B cell (primary cell): ENCODE results near the gene PTPRN2.

Experiments
- EZH2 ChIP-seq: IDR thresholded peaks from 2 replicates; pipeline ENCODE4 v1.6.1; 2012; ENCODE audit warnings: borderline replicate concordance, low read depth, mild to moderate bottlenecking, moderate library complexity, low read length; ENCODE audit not compliant: insufficient read depth, poor library complexity, severe bottlenecking
- TF ChIP-seq, protein P1 (sequence below): fragments of 200-600 bp; IDR thresholded peaks from one replicate; pipeline ENCODE4 v1.8.0; 2022; ENCODE audit warnings: antibody characterized with exemption, mild to moderate bottlenecking

DNA sequence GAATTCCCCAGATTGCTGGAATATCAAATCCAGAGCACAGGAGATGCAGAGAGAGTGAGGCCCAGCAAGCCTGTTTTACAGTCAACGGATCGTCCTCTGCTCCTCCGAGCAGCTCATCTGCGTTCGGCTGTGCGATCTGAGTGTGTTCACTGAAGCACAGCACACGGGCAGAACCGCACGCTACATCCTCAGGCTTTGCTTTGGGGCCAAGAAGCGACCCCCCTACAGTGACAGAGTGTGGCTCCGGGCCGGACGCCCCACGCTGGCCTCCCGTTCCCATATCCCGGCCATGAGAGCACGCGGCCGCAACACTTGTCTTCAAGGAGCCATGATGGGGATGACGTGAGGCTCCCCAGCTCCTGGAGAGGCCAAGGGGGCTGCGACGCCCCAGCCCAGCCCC, 819.4 kb downstream of the PTPRN2 start:
- TF ChIP-seq, protein P1, sequence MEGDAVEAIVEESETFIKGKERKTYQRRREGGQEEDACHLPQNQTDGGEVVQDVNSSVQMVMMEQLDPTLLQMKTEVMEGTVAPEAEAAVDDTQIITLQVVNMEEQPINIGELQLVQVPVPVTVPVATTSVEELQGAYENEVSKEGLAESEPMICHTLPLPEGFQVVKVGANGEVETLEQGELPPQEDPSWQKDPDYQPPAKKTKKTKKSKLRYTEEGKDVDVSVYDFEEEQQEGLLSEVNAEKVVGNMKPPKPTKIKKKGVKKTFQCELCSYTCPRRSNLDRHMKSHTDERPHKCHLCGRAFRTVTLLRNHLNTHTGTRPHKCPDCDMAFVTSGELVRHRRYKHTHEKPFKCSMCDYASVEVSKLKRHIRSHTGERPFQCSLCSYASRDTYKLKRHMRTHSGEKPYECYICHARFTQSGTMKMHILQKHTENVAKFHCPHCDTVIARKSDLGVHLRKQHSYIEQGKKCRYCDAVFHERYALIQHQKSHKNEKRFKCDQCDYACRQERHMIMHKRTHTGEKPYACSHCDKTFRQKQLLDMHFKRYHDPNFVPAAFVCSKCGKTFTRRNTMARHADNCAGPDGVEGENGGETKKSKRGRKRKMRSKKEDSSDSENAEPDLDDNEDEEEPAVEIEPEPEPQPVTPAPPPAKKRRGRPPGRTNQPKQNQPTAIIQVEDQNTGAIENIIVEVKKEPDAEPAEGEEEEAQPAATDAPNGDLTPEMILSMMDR = no peak
- no peak for TF ChIP-seq EZH2
